ENCODE data around the gene FPR2.
"Not testable (repeated sequence)": the region's sequence is repeated elsewhere in the genome, so short reads cannot be mapped to it uniquely, and the experiment has no call there.

The FPR2 gene

GRCh38 chr19:51740356-51740755 is 20.6 kb upstream of the FPR2 start:
- DNase-seq: no peak

GRCh38 chr19:51742789-51743188 is 18.2 kb upstream of the FPR2 start:
- no peak for DNase-seq

- no peak for DNase-seq
These were observed 17.6 kb upstream of the FPR2 start for GRCh38 chr19:51743405-51743804.

GRCh38 chr19:51746731-51747130 is 14.2 kb upstream of the FPR2 start:
- no peak for DNase-seq

GRCh38 chr19:51749979-51750378 is 11.0 kb upstream of the FPR2 start:
- DNase-seq: no peak

DNA sequence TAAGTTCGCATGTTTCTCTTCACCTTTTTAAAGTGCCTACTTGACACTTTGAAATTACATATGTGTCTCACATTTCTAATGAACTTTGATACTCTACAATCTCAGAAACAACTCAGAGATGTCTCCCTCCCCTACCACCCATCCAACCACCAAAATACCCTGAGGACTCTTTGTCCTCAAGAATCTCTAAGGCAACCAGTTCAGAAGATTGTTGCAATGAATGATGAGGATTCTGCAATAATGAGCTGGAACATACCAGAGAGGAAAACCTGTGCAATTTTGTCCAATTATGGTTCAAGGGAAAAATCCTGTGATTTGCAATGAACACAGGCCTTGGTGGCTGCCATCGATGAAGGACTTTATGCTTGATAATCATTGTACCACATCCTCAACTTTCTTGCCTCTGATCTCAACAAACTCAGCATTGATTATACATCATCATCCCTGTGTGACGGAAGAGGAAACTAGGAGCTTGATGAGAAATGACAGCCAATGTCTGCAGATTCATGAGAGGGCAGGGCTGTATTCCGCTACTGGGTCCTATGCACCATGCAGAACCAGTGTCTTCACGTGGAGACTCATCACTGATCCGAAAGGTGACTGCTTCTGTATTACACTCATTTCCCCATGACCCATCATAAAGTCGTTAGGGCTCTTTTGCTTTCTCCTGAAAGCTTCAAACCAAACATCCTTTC is 10.4 kb upstream of the FPR2 start:
- no peak for DNase-seq

DNA sequence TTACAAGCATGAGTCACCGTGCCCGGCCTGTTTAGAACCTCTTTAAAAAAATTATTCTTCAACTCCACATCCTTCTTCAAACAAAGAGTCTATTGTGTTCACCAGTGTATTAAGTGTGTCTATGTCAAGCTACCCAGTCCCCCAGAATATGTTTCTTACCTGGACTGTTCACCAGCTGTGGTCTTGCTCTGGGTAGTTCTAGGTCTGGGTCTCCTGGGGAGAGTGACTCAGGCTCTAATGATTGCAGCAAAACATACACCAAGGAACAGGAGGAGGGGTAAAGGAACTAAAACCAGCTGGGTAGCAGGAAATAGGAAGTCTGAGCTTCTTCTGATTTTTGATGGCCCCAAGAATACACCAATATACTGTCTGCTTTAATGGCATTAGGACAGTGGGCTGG is 9.3 kb upstream of the FPR2 start, which contains the start of gene FPR1:
FPR1 (minus strand) TSS at position 224 of the 400 bp plus-strand sequence. CDS start 4,884 bp downstream, outside the sequence.
- DNase-seq: peak; percentile 6

GRCh38 chr19:51754109-51754508 is 6.9 kb upstream of the FPR2 start:
- DNase-seq: no peak

DNA sequence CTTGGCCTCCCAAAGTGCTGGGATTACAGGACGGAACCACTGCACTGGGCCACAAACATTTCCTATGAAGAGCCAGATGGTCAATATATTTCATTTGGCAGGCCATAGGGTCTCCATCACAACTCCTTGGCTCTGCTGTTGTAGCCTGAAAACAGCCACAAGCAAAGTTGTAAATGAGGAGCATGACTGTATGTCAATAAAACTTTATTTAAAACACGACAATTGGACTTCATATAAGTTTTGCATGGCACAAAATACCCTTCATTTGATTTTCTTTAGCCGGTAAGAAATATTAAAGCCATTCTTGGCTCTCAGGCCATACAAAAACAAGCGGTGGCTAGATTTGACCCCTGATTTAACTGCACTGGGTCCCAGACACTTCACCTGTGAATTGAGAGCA is 6.2 kb upstream of the FPR2 start:
- DNase-seq: no peak

- no peak for DNase-seq
These were observed 5.4 kb upstream of the FPR2 start for GRCh38 chr19:51755571-51755970.

GRCh38 chr19:51761696-51762095 is 716 bp downstream of the FPR2 start:
- no peak for DNase-seq

DNA sequence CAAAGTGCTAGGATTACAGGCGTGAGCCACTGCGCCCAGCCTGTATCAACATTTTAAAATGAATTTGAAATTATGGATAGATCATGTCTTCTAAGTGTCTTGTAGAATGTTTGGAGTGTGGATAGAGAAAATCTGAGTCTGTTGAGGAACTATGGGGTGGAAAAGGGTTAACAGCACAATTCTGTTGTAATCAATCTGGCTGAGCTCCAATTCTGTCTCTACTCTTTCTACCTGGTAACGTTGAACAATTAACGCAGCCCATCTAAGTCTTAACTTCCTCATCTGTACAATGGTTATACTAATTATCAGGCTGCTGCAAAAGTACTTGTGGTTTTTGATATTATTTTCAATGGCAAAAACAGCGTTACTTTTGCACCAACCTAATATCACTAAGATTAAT is 4.1 kb downstream of the FPR2 start:
- DNase-seq: no peak

DNA sequence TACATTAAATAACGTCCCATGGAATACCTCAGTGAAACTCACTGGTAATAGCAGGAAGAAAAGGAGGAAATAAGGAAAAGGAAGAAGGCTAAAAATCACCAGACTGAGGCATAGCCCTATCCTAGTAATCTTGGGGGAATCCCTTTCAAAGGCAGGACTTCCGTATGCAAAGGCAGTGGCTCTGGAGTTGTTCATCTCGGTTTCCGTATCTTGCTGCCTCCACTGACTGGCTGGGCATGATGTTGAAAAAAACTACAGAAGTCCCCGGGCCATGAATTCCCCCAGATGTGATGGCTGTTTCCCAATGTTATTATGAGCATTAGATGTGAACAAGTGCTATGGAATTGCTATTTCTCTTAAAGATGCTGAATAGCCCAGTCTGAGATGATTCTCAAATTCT is 5.5 kb downstream of the FPR2 start:
- no peak for DNase-seq

GRCh38 chr19:51771376-51772130 is 10.6 kb downstream of the FPR2 start:
- DNase-seq: no peak

GRCh38 chr19:51772977-51773376 is 12.0 kb downstream of the FPR2 start:
- no peak for DNase-seq

- DNase-seq: not testable (repeated sequence)
These were observed 15.6 kb downstream of the FPR2 start for GRCh38 chr19:51776561-51776960.

DNA sequence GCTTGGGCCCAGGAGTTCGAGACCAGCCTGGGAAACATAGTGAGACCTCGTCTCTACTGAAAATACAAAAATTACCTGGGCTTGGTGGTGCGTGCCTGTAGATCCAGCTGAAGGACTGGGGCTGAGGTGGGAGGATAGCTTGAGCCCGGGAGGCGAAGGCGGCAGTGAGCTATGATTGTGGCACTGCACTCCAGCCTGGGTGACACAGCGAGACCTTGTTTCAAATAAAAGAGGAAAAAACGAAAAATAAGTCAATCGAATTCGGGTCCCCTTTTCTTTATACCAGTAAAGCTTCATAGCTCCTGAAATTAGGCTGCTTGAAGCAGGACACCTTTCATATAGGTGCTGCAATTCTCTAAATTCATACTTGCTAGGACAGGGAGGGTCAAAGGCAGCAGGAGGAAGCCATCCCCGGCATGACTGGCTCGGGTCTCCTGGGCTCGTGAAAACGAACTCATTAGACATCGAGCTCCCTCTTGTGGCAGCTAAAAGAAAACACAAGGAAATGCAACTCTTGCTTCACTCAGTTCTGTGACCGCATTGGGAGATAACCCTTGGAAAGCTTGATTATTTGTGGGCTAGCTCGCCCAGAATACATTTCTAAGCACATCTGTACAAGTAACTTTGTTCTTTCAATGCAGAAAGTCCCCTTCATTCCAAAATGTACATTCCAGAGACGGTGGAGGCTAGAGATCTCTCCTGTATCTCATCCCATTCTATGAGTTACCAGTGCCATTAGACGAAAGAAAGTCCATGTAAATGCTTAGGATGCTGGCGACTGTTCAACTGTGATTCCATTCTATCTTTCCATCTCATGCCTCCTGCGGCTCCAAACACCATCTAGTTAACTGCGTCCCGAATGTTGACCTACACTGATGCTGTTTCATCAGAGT is 16.8 kb downstream of the FPR2 start:
- DNase-seq: no peak

DNA sequence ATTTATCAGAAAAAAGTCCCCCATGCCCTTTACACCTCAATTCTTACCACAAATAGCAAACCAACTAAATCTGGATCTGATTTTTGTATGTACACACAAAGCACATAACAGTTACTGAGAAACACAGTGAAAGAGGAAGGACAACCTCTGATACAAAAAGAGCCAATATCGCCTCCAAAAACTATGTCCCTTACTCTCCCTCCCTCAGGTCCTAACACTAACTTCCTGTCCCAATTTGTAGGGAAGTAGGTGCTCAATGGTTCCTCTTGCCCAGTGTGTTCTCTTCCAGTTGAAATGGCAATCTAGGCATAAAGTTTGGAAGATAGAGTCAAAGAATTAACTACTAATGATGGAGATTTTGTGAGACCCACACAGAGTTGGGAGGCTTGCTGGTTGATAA is 18.2 kb downstream of the FPR2 start:
- DNase-seq: no peak

- DNase-seq: no peak
These were observed 18.7 kb downstream of the FPR2 start for GRCh38 chr19:51779703-51780102.

DNA sequence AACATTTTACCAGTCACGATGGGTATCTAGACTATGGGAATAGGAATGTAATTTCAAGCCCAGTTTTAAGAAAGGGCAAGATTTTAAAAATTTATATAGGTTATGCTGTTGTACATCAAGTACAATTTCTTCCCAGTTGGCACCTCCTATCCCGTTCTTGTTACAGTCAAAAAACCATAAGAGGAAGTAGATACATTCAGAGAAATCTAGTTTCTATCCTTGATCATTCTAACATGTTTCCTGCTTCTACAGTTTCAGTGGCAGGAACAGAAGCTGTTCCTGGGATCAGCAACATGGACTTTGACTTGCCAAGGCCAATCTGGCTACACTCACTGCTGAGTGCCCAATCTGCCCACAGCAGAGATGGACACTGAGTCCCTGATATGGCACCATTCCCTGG is 19.3 kb downstream of the FPR2 start:
- DNase-seq: no peak

DNA sequence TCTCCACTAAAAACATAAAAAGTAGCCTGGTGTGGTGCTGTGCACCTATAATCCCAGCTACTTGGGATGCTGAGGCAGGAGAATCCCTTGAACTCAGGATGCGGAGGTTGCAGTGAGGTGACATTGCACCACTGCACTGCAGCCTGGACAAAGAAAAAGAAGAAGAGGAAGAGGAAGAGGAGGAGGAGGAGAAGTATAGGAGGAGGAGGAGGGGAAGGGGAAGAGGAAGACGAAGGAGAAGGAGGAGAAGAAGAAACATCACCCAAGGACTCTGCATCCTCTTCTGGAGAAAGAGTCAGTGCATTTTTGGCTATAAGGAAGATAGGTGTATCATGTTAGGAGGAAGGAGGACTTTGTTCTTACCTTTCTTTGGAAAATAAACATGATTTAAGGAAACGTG is 21.0 kb downstream of the FPR2 start:
- DNase-seq: no peak

GRCh38 chr19:51783372-51783771 is 22.4 kb downstream of the FPR2 start:
- DNase-seq: no peak

DNA sequence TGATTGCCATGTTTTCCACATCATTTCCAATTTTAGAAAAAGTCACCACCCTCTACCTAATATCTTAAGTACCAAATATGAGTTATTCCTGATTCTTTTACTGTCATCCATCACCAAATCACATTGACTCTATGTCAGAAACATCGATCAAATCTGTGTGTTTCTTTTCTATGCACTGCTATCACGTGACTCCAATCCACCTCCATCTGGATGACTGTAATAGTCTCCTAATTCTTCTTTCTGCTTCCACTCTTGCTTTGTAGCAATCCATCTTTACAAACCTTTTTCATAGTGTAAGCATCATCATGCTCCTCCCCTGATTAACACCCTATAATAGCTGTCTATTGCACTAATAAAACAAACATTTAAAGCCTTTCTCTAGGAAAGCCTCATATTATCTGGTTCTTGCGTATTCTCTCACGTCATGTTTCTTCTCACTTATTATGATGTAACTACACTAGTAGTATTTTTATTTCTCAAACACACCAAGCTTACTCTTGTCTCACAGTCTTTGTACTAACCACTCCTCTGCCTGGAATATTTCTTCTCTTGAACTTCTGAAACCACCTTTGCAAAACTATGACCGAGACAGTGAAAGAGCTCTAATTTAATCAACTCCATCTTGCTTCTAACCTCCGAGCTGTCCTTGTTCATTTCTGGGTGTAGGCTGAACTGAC is 23.3 kb downstream of the FPR2 start:
- no peak for DNase-seq
